Measurements from ENCODE around the gene METTL17. TPM values are rescaled to one million over a fixed set of nuclear protein-coding genes. Genes with fewer than 3 reads are reported as not detected.
A peak's percentile ranks its signal among the peaks of the same experiment; 100 is the strongest.

The METTL17 gene
- total and polyA plus RNA-seq, 2 of the 13 experiments (the other 11 are each of a cell fraction or from before 2014, with no cell fraction given), result 122 to 199 TPM

GRCh38 chr14:20989471-20989786 is 351 bp upstream of the METTL17 start:
- FAIRE-seq, result no peak
- CTCF ChIA-PET (ENCODE audit: low intra/inter-chr PET ratio, low total read pairs), result interaction anchor here (0.8 to 1.5 kb wide), 3 partner anchors 19 to 103 kb away, joined by 3 to 6 read pairs (median 4); no protein-coding TSS in a partner anchor

GRCh38 chr14:20996521-20996920 is 6.7 kb downstream of the METTL17 start:
- Histone ChIP-seq H3K4me2 (ENCODE audit: low read depth, low read length) (no peak overlapping the region), H3K4me1 (ENCODE audit: insufficient read depth, low read length) (peaks cover 7% of the 10 kb centered on the region), H4K20me1 (ENCODE audit: insufficient read depth, low read length) (no peaks in the 10 kb centered on the region), H2AFZ (ENCODE audit: low read length) (no peak overlapping the region), H3K4me3 (replicated peaks in 1 of 3; ENCODE audit: insufficient read depth in 1 of 3, low read depth in 2 of 3, low read length in 3 of 3) (no peak overlapping the region), H3K79me2 (ENCODE audit: insufficient read depth, low read length) (no peaks in the 10 kb centered on the region), H3K9ac (ENCODE audit: insufficient read depth, low read depth, low read length) (no peak overlapping the region), H3K36me3 (replicated peaks in 1 of 2; ENCODE audit: control insufficient read depth in 1 of 2, insufficient read depth in 2 of 2, low read length in 2 of 2) (peaks cover 25 to 48% of the 10 kb centered on the region in 2 experiments), H3K27me3 (ENCODE audit: control insufficient read depth in 1 of 2, insufficient read depth in 2 of 2, low read length in 2 of 2) (no peaks in the 10 kb centered on the region), H3K27ac (ENCODE audit: extremely low read length, insufficient read depth, low read length) (no peak overlapping the region), H3K9me3 (ENCODE audit: low read length) (no peaks in the 10 kb centered on the region)
- WGBS (ENCODE audit: low lambda C conversion rate), result 96% methylated on average over 14 of the region's 14 CpGs
- ATAC-seq, result no peak
- DNase-seq (ENCODE audit: low spot score), result no peak
- BruUV-seq (replicated peaks), result no TSS peak
- no peak for FAIRE-seq
- POLR2A ChIA-PET, result interaction anchor here (1.1 kb wide), 1 partner anchor 18 kb away, joined by 4 read pairs; no protein-coding TSS in a partner anchor
- intact Hi-C loops (cut with micrococcal nuclease; ENCODE audit: unreplicated experiment), result no loop called here
- TF ChIP-seq JARID2 (CRISPR knock-in tag; IDR thresholded peaks at IDR 0.05; ENCODE audit: insufficient replicate concordance) (no peak), THAP11 (CRISPR knock-in tag; IDR thresholded peaks at IDR 0.05) (no peak), ZNF572 (CRISPR knock-in tag; IDR thresholded peaks at IDR 0.05) (no peak), ELF1 (CRISPR knock-in tag; IDR thresholded peaks at IDR 0.05) (no peak), SMARCC2 (IDR thresholded peaks at IDR 0.05) (no peak), RNF2 (conservative IDR thresholded peaks at IDR 0.05; ENCODE audit: low read depth) (no peak), ZNF652 (CRISPR knock-in tag; IDR thresholded peaks at IDR 0.05; ENCODE audit: borderline replicate concordance, low read depth) (no peak), RARG (CRISPR knock-in tag; IDR thresholded peaks at IDR 0.05; ENCODE audit: low read depth) (no peak), ZFP91 (CRISPR knock-in tag; IDR thresholded peaks at IDR 0.05; ENCODE audit: borderline replicate concordance) (no peak), ZNF75D (CRISPR knock-in tag; IDR thresholded peaks at IDR 0.05; ENCODE audit: borderline replicate concordance) (no peak), SMAD9 (CRISPR knock-in tag; IDR thresholded peaks at IDR 0.05) (no peak), ZNF33B (CRISPR knock-in tag; IDR thresholded peaks at IDR 0.05) (no peak), GPN1 (CRISPR knock-in tag; IDR thresholded peaks at IDR 0.05; ENCODE audit: borderline replicate concordance) (no peak)
- CTCF ChIA-PET (ENCODE audit: low intra/inter-chr PET ratio, low total read pairs), result no interaction called here
- in situ Hi-C loops (cut with HindIII; ENCODE audit: extremely low pct_ligation_motif_present, low pct_unique_long_range_greater_than_20kb), result loop anchor here (25.0 kb wide), 1 partner anchor 659 kb away; the partner anchor contains the start of genes CCNB1IP1 and PARP2

More at GRCh38 chr14:20989471-20989786, 351 bp upstream of the METTL17 start:
- 0 out of 2 replicates have a peak, but pooled peaks cover 3% of the 10 kb centered on the region for H4K20me1 ChIP-seq (ENCODE audit: insufficient read depth, low read length)
- DNase-seq (ENCODE audit: low spot score), result no peak
- peaks cover 13% of the 10 kb centered on the region for H3K79me2 ChIP-seq (ENCODE audit: insufficient read depth, low read length)
- peak overlapping the region; percentile 43; the same call in 1 of the 2 replicates for H3K9ac ChIP-seq (ENCODE audit: insufficient read depth, low read depth, low read length)
- peaks cover 12 to 25% of the 10 kb centered on the region in 2 experiments for H3K36me3 ChIP-seq (replicated peaks in 1 of 2; ENCODE audit: control insufficient read depth in 1 of 2, insufficient read depth in 2 of 2, low read length in 2 of 2)
- no peaks in the 10 kb centered on the region for H3K9me3 ChIP-seq (ENCODE audit: low read length)
- POLR2A ChIA-PET, result interaction anchor here (0.9 kb wide), 1 partner anchor 14 kb away, joined by 3 read pairs; no protein-coding TSS in a partner anchor
- no peak for ATAC-seq
- TF ChIP-seq MAFG (CRISPR knock-in tag; IDR thresholded peaks at IDR 0.05), result no peak
- no peak for TF ChIP-seq ZSCAN30 (CRISPR knock-in tag; IDR thresholded peaks at IDR 0.05)
- 0 out of 2 replicates have a peak, but pooled peaks have one; percentile 26 for TF ChIP-seq SIN3A (IDR thresholded peaks at IDR 0.05; ENCODE audit: borderline replicate concordance, low read depth, low read length)
- TF ChIP-seq ZFP1 (CRISPR knock-in tag; IDR thresholded peaks at IDR 0.05), result 0 out of 2 replicates have a peak, but pooled peaks have one; percentile 11
- TF ChIP-seq ZNF431 (CRISPR knock-in tag; IDR thresholded peaks at IDR 0.05; ENCODE audit: borderline replicate concordance, low read depth), result 0 out of 2 replicates have a peak, but pooled peaks have one; percentile 16
- 5% methylated on average over 11 of the region's 11 CpGs for WGBS (ENCODE audit: low lambda C conversion rate)
- no TSS peak for BruUV-seq (replicated peaks)
- peaks cover 26% of the 10 kb centered on the region for H3K4me1 ChIP-seq (ENCODE audit: insufficient read depth, low read length)
- intact Hi-C loops (cut with micrococcal nuclease; ENCODE audit: unreplicated experiment) (no loop called here), in situ Hi-C loops (cut with HindIII; ENCODE audit: extremely low pct_ligation_motif_present, low pct_unique_long_range_greater_than_20kb) (loop anchor here (25.0 kb wide), 1 partner anchor 652 kb away; the partner anchor contains the start of genes CCNB1IP1 and PARP2)
- H3K27me3 ChIP-seq (ENCODE audit: control insufficient read depth in 1 of 2, insufficient read depth in 2 of 2, low read length in 2 of 2), result no peaks in the 10 kb centered on the region; a peak in 2 of 5 replicates
- H3K4me2 ChIP-seq (ENCODE audit: low read depth, low read length), result peak overlapping the region; percentile 77
- H3K4me3 ChIP-seq (replicated peaks in 1 of 3; ENCODE audit: insufficient read depth in 1 of 3, low read depth in 2 of 3, low read length in 3 of 3), result peak overlapping the region; percentile 17 to 94 (median 72); a peak in 5 of 6 replicates
- peak overlapping the region; percentile 76 for H3K27ac ChIP-seq (ENCODE audit: extremely low read length, insufficient read depth, low read length)
- peak overlapping the region; percentile 77 for H2AFZ ChIP-seq (ENCODE audit: low read length)

All from HepG2 (cell line).